Right lobe of liver (tissue), 4 donors: ENCODE data around the gene OCIAD2.
"Not testable (repeated sequence)": the region's sequence is repeated elsewhere in the genome, so short reads cannot be mapped to it uniquely, and the experiment has no call there.

Source experiments
- POLR2A ChIP-seq: fragments of 450-650 bp; IDR thresholded peaks from one replicate; pipeline ENCODE4 v1.6.1; 2017; ENCODE audit warnings: antibody characterized with exemption, mild to moderate bottlenecking
- TF ChIP-seq, protein P1 (sequence below), 4 donors: fragments of 200-600 bp in 3 of 4; fragments of 450-650 bp in 1 of 4; IDR thresholded peaks; one replicate each; pipeline versions ENCODE4 v1.5.1 to v1.8.0; 2016 to 2022; ENCODE audit warnings: antibody characterized with exemption in 4 of 4, mild to moderate bottlenecking in 2 of 4
- donor health status: DM: no; HTN: no; CAD: no.
- donor health status: DM: no; HTN: no; CAD: no.
- donor health status: DM: no; HTN: yes; CAD: no.

DNA sequence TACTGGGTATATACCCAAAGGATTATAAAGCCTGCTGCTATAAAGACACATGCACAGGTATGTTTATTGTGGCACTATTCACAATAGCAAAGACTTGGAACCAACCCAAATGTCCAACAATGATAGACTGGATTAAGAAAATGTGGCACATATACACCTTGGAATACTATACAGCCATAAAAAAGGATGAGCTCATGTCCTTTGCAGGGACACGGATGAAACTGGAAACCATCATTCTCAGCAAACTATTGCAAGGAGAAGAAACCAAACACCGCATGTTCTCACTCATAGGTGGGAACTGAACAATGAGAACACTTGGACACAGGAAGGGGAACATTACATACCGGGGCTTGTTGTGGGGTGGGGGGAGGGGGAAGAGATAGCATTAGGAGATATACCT lies 16.8 kb downstream of the OCIAD2 start:
- not testable (repeated sequence) for TF ChIP-seq POLR2A
- TF ChIP-seq, protein P1, sequence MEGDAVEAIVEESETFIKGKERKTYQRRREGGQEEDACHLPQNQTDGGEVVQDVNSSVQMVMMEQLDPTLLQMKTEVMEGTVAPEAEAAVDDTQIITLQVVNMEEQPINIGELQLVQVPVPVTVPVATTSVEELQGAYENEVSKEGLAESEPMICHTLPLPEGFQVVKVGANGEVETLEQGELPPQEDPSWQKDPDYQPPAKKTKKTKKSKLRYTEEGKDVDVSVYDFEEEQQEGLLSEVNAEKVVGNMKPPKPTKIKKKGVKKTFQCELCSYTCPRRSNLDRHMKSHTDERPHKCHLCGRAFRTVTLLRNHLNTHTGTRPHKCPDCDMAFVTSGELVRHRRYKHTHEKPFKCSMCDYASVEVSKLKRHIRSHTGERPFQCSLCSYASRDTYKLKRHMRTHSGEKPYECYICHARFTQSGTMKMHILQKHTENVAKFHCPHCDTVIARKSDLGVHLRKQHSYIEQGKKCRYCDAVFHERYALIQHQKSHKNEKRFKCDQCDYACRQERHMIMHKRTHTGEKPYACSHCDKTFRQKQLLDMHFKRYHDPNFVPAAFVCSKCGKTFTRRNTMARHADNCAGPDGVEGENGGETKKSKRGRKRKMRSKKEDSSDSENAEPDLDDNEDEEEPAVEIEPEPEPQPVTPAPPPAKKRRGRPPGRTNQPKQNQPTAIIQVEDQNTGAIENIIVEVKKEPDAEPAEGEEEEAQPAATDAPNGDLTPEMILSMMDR (IDR thresholded peaks at IDR 0.05), result not testable (repeated sequence)
